ENCODE results near the gene CYP26B1.

GRCh38 chr2:72139471-72139873 is 8.2 kb downstream of the CYP26B1 start:
- no peak for TF ChIP-seq POLR2A (IDR thresholded peaks at IDR 0.05; ENCODE audit: low read depth, low read length)
- no peak for TF ChIP-seq TAF1 (IDR thresholded peaks at IDR 0.05; ENCODE audit: borderline replicate concordance, low read depth, low read length)

Measured in GM12892 (cell line).